Smooth muscle cell (in vitro differentiated cells): Measurements from ENCODE around the gene SDF2L1. TPM values are rescaled to one million over a fixed set of nuclear protein-coding genes. Genes with fewer than 3 reads are reported as not detected.

Experiments
- DNase-seq: peaks from one replicate; lab custom pipeline; 2025; ENCODE audit not compliant: unreplicated experiment; lab: John Stamatoyannopoulos, UW
- H2AFZ ChIP-seq: fragments of 200-600 bp; sonication (generic); 2 replicates; pipeline ENCODE4 v1.6.0; 2016; ENCODE audit warnings: antibody characterized with exemption, low read depth, mild to moderate bottlenecking
- H3F3A ChIP-seq: fragments of 200-600 bp; sonication (generic); 2 replicates; pipeline ENCODE4 v1.6.0; 2017; ENCODE audit warnings: antibody characterized with exemption, low read depth
- H3K27ac ChIP-seq: fragments of 200-600 bp; sonication (generic); 2 replicates; pipeline ENCODE4 v1.5.1; 2016; ENCODE audit warnings: low read depth, mild to moderate bottlenecking
- H3K27me3 ChIP-seq: fragments of 200-600 bp; sonication (generic); 2 replicates; pipeline ENCODE4 v1.6.1; 2016; ENCODE audit warnings: low read depth, mild to moderate bottlenecking
- H3K36me3 ChIP-seq: fragments of 200-600 bp; sonication (generic); 2 replicates; pipeline ENCODE4 v1.5.1; 2016; ENCODE audit warnings: low read depth
- H3K4me1 ChIP-seq: fragments of 200-600 bp; sonication (generic); 2 replicates; pipeline ENCODE4 v1.5.1; 2016; ENCODE audit warnings: low read depth
- H3K4me2 ChIP-seq: fragments of 200-600 bp; sonication (generic); 2 replicates; pipeline ENCODE4 v1.6.0; 2016; ENCODE audit warnings: mild to moderate bottlenecking
- H3K4me3 ChIP-seq: fragments of 200-600 bp; sonication (generic); 2 replicates; pipeline ENCODE4 v1.5.1; 2016; ENCODE audit warnings: mild to moderate bottlenecking
- H3K79me2 ChIP-seq: fragments of 200-600 bp; sonication (generic); 2 replicates; pipeline ENCODE4 v1.6.0; 2016; ENCODE audit warnings: low read depth, mild to moderate bottlenecking
- H3K9ac ChIP-seq: fragments of 200-600 bp; sonication (generic); 2 replicates; pipeline ENCODE4 v1.6.0; 2016; ENCODE audit warnings: low read depth
- H3K9me3 ChIP-seq: fragments of 200-600 bp; sonication (generic); replicated peaks from 2 replicates; pipeline ENCODE4 v1.5.1; 2016; ENCODE audit warnings: low read depth
- H4K20me1 ChIP-seq: fragments of 200-600 bp; sonication (generic); 2 replicates; pipeline ENCODE4 v1.6.0; 2016; ENCODE audit warnings: low read depth
- WGBS: methylation state at CpG from one replicate; pipeline ENCODE4 v1.1.7; 2016; ENCODE audit warnings: low lambda C conversion rate; 5-methylcytosine and 5-hydroxymethylcytosine counted together
- polyA plus RNA-seq: library from polyadenylated mRNA; unstranded; fragments of >200 nt; fragmentation: Nextera tagmentation; extraction: Ambion mirVana; gene quantifications from 2 replicates; pipeline ENCODE4 v1.2.1, GENCODE V29; 2016
- total RNA-seq: library from RNA; depleted of rRNA; stranded (reverse); fragments of >200 nt; gene quantifications from 2 replicates; pipeline ENCODE4 v1.2.3, GENCODE V29; 2014
- TF ChIP-seq, protein P1 (sequence below): fragments of 200-600 bp; sonication (generic); IDR thresholded peaks from 2 replicates; pipeline ENCODE4 v1.5.1; 2017; ENCODE audit warnings: borderline replicate concordance, mild to moderate bottlenecking, antibody characterized with exemption; ENCODE audit not compliant: insufficient read depth, poor library complexity, severe bottlenecking

Gene SDF2L1
- total and polyA plus RNA-seq, 2 experiments from 2014 or later: 24.9 to 102 TPM

DNA sequence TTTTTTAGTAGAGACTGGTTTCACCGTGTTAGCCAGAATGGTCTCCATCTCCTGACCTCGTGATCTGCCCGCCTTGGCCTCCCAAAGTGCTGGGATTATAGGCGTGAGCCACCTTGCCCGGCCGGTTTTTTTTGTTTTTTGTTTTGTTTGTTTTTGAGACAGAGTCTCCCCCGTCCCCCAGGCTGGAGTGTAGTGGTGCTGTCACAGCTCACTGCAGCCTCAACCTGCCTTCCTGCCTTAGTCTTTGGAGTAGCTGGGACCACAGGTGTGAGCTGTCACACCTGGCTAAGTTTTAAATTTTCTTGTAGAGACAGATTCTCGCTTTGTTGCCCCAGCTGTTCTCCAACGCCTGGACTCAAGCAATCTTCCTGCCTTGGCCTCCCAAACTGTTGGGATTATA is 26.9 kb downstream of the SDF2L1 start:
- DNase-seq: no peak
- Histone ChIP-seq H4K20me1 (peaks cover 4% of the 10 kb centered on the region), H3K9ac (no peak overlapping the region), H3K27ac (no peak overlapping the region), H3K4me3 (no peak overlapping the region), H3K79me2 (peaks cover 10% of the 10 kb centered on the region), H3K36me3 (no peaks in the 10 kb centered on the region), H3F3A (no peaks in the 10 kb centered on the region), H3K4me2 (no peak overlapping the region), H3K9me3 (no peaks in the 10 kb centered on the region), H2AFZ (no peak overlapping the region), H3K4me1 (peaks cover 5% of the 10 kb centered on the region), H3K27me3 (no peaks in the 10 kb centered on the region)
- TF ChIP-seq, protein P1, sequence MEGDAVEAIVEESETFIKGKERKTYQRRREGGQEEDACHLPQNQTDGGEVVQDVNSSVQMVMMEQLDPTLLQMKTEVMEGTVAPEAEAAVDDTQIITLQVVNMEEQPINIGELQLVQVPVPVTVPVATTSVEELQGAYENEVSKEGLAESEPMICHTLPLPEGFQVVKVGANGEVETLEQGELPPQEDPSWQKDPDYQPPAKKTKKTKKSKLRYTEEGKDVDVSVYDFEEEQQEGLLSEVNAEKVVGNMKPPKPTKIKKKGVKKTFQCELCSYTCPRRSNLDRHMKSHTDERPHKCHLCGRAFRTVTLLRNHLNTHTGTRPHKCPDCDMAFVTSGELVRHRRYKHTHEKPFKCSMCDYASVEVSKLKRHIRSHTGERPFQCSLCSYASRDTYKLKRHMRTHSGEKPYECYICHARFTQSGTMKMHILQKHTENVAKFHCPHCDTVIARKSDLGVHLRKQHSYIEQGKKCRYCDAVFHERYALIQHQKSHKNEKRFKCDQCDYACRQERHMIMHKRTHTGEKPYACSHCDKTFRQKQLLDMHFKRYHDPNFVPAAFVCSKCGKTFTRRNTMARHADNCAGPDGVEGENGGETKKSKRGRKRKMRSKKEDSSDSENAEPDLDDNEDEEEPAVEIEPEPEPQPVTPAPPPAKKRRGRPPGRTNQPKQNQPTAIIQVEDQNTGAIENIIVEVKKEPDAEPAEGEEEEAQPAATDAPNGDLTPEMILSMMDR: no peak
- 87% methylated on average over 9 of the region's 9 CpGs for WGBS

DNA sequence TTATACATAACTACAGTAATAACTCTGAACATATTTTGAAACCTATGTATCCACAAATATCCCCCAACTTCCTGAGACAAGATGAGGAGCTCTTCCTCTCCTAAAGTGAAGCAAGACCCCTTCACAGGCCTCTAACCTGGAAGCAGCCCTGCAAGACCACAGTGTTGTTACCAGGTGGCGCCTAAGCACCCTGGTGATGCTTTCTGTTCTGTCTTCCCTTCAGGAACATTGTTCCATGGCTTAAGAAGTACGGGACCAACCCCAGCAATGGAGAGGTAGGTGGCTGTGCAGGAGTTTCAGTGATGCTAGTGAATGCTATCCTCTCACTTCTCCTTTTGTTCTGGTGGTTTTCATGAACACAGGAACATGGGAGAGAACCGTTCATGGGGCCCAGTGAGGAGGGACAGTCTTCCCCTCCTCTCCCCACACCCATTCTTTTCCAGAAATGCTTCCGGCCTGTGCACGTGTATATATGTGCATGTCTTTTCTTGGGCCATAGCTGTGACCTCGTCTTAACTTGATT is 30.1 kb downstream of the SDF2L1 start:
- WGBS: 98% methylated on average over 6 of the region's 6 CpGs
- H2AFZ ChIP-seq: no peak overlapping the region
- no peaks in the 10 kb centered on the region for H3F3A ChIP-seq
- no peak overlapping the region for H3K9ac ChIP-seq
- no peak for DNase-seq
- no peaks in the 10 kb centered on the region for H3K27me3 ChIP-seq
- no peak overlapping the region for H3K27ac ChIP-seq
- no peaks in the 10 kb centered on the region for H3K4me1 ChIP-seq
- no peak overlapping the region for H3K4me3 ChIP-seq
- TF ChIP-seq, protein P1: no peak
- H3K9me3 ChIP-seq: no peaks in the 10 kb centered on the region
- H3K36me3 ChIP-seq: no peaks in the 10 kb centered on the region
- no peak overlapping the region for H3K4me2 ChIP-seq
- peaks cover 4% of the 10 kb centered on the region for H4K20me1 ChIP-seq
- H3K79me2 ChIP-seq: peaks cover 4% of the 10 kb centered on the region

DNA sequence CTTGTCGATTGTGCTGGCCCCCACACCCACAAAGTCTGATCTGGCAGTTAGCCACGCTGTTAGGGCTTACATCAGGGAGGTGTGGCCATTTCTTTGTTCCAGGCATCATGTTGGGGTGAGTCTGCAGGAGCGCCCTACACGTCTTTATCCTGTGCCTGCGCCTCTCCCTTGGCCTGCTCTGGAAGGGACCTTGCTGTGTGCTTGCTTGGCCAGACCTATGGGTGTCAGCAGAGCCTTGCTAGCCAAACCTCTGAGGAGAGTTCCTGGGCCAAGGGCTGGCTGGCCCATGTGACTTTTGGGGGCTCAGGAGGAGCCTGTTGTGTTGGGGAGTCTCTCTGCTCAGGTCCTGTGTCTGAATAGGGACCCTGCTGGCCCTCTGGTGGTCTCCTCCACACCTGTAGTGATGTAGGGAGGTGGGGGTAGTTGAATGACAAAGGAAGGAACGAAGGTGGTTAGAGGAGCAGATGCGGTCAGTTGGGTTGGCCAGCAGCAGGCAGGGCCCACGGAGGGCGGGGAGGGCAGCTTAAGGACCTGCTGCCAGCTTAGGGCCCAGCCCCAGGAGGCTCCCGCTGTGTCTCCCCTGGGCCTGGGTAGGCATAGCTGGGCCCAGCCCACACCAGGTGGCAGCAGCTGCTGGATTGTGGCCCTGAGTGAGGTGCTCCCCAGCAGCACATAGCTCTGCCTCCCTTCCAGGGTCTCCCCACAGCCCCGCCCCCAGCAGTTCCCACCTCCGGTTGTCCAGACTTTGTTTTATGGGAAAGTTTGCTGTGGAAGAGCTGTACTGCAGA is 31.6 kb downstream of the SDF2L1 start:
- Histone ChIP-seq H3K79me2 (no peaks in the 10 kb centered on the region), H3K4me3 (no peak overlapping the region), H3K9ac (no peak overlapping the region), H3K4me1 (no peaks in the 10 kb centered on the region), H3K9me3 (no peaks in the 10 kb centered on the region), H4K20me1 (peaks cover 4% of the 10 kb centered on the region), H3K4me2 (no peak overlapping the region), H2AFZ (no peak overlapping the region), H3F3A (no peaks in the 10 kb centered on the region), H3K36me3 (no peaks in the 10 kb centered on the region), H3K27me3 (no peaks in the 10 kb centered on the region), H3K27ac (no peak overlapping the region)
- TF ChIP-seq, protein P1: no peak
- WGBS: 98% methylated on average over 12 of the region's 12 CpGs
- DNase-seq: no peak
